HG02678 (cell line): ENCODE results near the gene NPLOC4.
"Not testable (repeated sequence)": the region's sequence is repeated elsewhere in the genome, so short reads cannot be mapped to it uniquely, and the experiment has no call there.

Experiments
- ATAC-seq: cut with Tn5 transposase; IDR thresholded peaks from one replicate; pipeline ENCODE4 v1.9.1; 2021; ENCODE audit warnings: mild to moderate bottlenecking, moderate library complexity; ENCODE audit not compliant: unreplicated experiment

Gene NPLOC4

GRCh38 chr17:81535480-81536298, 101.2 kb downstream of the NPLOC4 start:
- ATAC-seq: no peak

GRCh38 chr17:81535007-81535328, 101.9 kb downstream of the NPLOC4 start:
- no peak for ATAC-seq

- ATAC-seq: no peak
Measured at GRCh38 chr17:81534157-81535006, 102.5 kb downstream of the NPLOC4 start.

- no peak for ATAC-seq
Measured at GRCh38 chr17:81533339-81534141, 103.4 kb downstream of the NPLOC4 start.

- no peak for ATAC-seq
Measured at GRCh38 chr17:81532490-81533287, 104.2 kb downstream of the NPLOC4 start.

- not testable (repeated sequence) for ATAC-seq
Measured at GRCh38 chr17:81531998-81532404, 104.9 kb downstream of the NPLOC4 start.

GRCh38 chr17:81531013-81531412, 105.9 kb downstream of the NPLOC4 start:
- ATAC-seq: not testable (repeated sequence)

GRCh38 chr17:81529437-81529803, 107.5 kb downstream of the NPLOC4 start:
- no peak for ATAC-seq

GRCh38 chr17:81528651-81529436, 108.1 kb downstream of the NPLOC4 start:
- ATAC-seq: no peak

GRCh38 chr17:81528384-81528650, 108.6 kb downstream of the NPLOC4 start:
- no peak for ATAC-seq

GRCh38 chr17:81527591-81528383, 109.1 kb downstream of the NPLOC4 start, which contains the start of gene FSCN2:
FSCN2 (plus strand) TSS chr17:81528377; CDS start chr17:81528532, 155 bp downstream.
- no peak for ATAC-seq

GRCh38 chr17:81526662-81527571, 110.0 kb downstream of the NPLOC4 start:
- no peak for ATAC-seq

- no peak for ATAC-seq
Measured at GRCh38 chr17:81524865-81525159, 112.1 kb downstream of the NPLOC4 start.

- no peak for ATAC-seq
Measured at GRCh38 chr17:81524039-81524864, 112.7 kb downstream of the NPLOC4 start.

- ATAC-seq: no peak
Measured at GRCh38 chr17:81523402-81524038, 113.4 kb downstream of the NPLOC4 start.

GRCh38 chr17:81522491-81523401, 114.2 kb downstream of the NPLOC4 start:
- ATAC-seq: no peak
